GM11168 (cell line): ENCODE results near the gene TMSB4X.

Experiments
- in situ Hi-C: fragments of 300-500 bp; cut with MboI; formaldehyde crosslinking; loops from one replicate; pipeline ENCODE4 v1.12.0; 2022; ENCODE audit warnings: low sequenced_read_pairs; ENCODE audit not compliant: unreplicated experiment

Gene TMSB4X

GRCh38 chrX:12973561-12974304 is 1.2 kb upstream of the TMSB4X start:
- in situ Hi-C loops: no loop called here

- in situ Hi-C loops: no loop called here
Observed at GRCh38 chrX:12974305-12974795, 560 bp upstream of the TMSB4X start.

DNA sequence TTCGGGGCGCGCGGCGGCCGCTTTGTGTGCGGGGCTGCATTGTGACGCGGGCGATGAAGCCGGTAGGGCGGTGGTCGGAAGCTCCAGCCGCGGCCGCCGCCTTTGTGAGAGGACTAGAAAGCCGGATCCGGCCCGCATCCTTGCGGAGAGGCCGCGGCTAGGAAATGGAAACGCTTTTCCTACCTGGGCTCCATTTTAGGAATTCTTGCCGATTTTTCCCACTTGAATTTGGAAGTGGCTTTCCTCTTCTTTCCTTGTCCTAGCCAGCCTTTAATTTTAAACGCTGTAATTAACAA is 708 bp downstream of the TMSB4X start:
- in situ Hi-C loops: loop anchor here (25.0 kb wide), 1 partner anchor 287 kb away; no protein-coding TSS in a partner anchor

DNA sequence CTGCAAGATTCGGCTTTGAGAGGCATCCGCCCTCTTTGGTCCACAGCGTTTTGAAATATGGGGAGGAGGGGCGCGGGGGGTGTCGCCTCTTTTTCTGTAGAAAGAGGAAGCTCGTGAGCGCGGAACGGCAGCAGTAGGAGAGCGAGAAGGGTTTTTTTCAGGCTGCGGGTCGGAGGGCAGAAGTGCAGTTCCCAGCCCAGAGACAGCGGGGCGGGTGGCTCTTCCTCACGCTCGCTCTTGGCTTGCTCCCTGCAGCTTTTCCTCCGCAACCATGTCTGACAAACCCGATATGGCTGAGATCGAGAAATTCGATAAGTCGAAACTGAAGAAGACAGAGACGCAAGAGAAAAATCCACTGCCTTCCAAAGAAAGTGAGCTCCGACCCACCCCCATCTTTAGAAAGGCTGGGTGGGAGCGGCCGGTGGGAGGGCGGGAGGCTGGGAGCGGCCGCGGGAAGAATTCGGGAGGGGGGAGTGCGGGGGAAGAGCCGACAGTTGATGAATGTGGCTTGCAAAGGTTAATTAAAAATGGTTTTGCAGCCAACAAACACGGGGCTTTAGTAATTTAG is 1.2 kb downstream of the TMSB4X start:
- in situ Hi-C loops: loop anchor here (25.0 kb wide), 1 partner anchor 286 kb away; no protein-coding TSS in a partner anchor

- in situ Hi-C loops: loop anchor here (25.0 kb wide), 1 partner anchor 285 kb away; no protein-coding TSS in a partner anchor
Observed at GRCh38 chrX:12976819-12977732, 2.2 kb downstream of the TMSB4X start.

- in situ Hi-C loops: loop anchor here (25.0 kb wide), 1 partner anchor 285 kb away; no protein-coding TSS in a partner anchor
Observed at GRCh38 chrX:12977761-12978204, 2.9 kb downstream of the TMSB4X start.

GRCh38 chrX:12978205-12979025 is 3.5 kb downstream of the TMSB4X start:
- in situ Hi-C loops: loop anchor here (25.0 kb wide), 1 partner anchor 284 kb away; no protein-coding TSS in a partner anchor

DNA sequence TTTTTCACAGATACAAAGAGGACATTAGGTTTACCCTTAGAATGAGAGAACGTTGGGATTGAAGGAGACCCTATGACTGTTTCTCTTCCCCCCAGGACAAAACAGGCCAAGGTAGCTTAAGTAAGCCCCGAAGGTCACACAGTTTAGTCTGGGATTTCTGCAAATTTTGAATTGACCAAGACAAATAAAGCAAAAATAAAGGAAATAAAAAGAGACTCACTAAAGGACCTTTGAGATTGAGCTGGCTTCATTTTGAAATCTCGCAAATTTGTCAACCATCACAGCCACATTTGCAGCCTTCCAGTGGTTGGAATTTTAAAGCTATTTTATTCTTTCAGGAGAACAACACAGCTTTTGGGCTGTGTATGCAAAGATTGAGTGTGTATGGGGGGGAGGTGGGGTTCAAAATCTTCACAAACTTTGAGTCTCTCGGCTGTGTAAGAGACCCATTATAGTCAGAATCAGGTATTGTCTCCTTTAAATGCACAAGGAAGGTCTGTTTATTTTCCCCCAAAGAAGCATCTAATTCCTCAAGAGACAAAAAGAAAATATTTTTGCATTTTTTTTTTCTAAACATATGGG is 4.2 kb downstream of the TMSB4X start:
- in situ Hi-C loops: loop anchor here (25.0 kb wide), 1 partner anchor 283 kb away; no protein-coding TSS in a partner anchor

- in situ Hi-C loops: loop anchor here (25.0 kb wide), 1 partner anchor 283 kb away; no protein-coding TSS in a partner anchor
Observed at GRCh38 chrX:12979616-12980015, 4.7 kb downstream of the TMSB4X start.

DNA sequence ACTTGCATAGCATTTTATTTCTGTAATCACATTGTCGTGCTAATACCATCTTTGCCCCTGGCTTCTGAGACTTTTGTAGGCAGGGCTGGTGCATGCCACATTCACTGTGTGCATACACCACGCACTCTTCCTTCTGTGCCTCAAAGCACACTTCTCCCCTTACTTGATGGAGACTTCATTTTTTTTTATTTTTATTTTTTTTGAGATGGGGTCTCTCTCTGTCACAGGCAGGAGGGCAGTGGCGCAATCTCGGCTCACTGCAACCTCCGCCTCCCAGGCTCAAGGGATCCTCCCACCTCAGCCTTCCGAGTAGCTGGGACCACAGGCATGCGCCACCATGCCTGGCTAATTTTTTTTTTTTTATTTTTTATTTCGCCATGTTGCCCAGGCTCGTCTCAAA is 5.1 kb downstream of the TMSB4X start:
- in situ Hi-C loops: loop anchor here (25.0 kb wide), 1 partner anchor 282 kb away; no protein-coding TSS in a partner anchor

- in situ Hi-C loops: loop anchor here (25.0 kb wide), 1 partner anchor 280 kb away; no protein-coding TSS in a partner anchor
Observed at GRCh38 chrX:12981880-12982279, 7.0 kb downstream of the TMSB4X start.

- in situ Hi-C loops: loop anchor here (25.0 kb wide), 1 partner anchor 278 kb away; no protein-coding TSS in a partner anchor
Observed at GRCh38 chrX:12984603-12985319, 9.9 kb downstream of the TMSB4X start.

- in situ Hi-C loops: loop anchor here (25.0 kb wide), 1 partner anchor 277 kb away; no protein-coding TSS in a partner anchor
Observed at GRCh38 chrX:12985331-12985730, 10.4 kb downstream of the TMSB4X start.

GRCh38 chrX:12986164-12986779 is 11.4 kb downstream of the TMSB4X start:
- in situ Hi-C loops: loop anchor here (25.0 kb wide), 1 partner anchor 276 kb away; no protein-coding TSS in a partner anchor

GRCh38 chrX:12986886-12987285 is 12.0 kb downstream of the TMSB4X start:
- in situ Hi-C loops: loop anchor here (25.0 kb wide), 1 partner anchor 275 kb away; no protein-coding TSS in a partner anchor

GRCh38 chrX:12987340-12987739 is 12.4 kb downstream of the TMSB4X start:
- in situ Hi-C loops: loop anchor here (25.0 kb wide), 1 partner anchor 275 kb away; no protein-coding TSS in a partner anchor

GRCh38 chrX:12987900-12988594 is 13.1 kb downstream of the TMSB4X start:
- in situ Hi-C loops: loop anchor here (25.0 kb wide), 1 partner anchor 274 kb away; no protein-coding TSS in a partner anchor
